GM12864 (cell line): ENCODE data around the gene SEC16A.
"Not testable (repeated sequence)": the region's sequence is repeated elsewhere in the genome, so short reads cannot be mapped to it uniquely, and the experiment has no call there.

Experiments used
- DNase-seq: peaks from one replicate; pipeline ENCODE4 v3.0.0-alpha.2; 2011; ENCODE audit warnings: low read depth
- H3K4me3 ChIP-seq: 2 replicates; pipeline ENCODE4 v1.5.1; 2011; ENCODE audit warnings: mild to moderate bottlenecking, low read depth, low read length, control low read depth
- TF ChIP-seq, protein P1 (sequence below): IDR thresholded peaks from 2 replicates; pipeline ENCODE4 v1.5.1; 2011; ENCODE audit warnings: low read depth, mild to moderate bottlenecking, moderate library complexity, low read length, control low read depth, inconsistent platforms; ENCODE audit errors: missing control alignments

Gene SEC16A

DNA sequence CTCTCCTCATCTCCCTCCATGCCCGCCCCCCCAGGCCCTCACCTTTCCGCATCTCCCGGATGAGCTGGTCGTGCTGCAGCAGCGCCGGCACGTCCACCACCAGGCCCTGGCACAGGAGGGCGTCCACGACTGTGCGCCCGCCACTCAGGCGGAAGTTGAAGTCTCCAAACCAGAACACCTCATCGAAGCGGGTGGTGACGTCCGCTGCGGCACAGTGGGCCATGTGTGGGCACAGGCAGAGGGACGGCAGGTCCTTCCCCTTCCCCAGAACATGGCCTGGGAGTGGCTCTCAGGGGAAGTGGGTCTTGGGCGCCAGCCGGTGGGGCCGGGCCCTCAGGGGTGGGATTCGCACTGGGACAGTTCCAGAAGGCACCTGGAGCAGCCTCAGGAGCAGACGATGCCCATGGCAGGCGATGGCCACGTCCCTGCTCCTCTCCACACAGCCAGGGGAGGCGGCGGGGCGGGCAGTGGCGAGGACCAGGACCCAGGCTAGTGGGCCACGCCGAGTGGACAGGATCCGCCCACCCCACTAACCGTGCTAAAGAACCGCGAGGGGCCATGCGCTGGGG is 51.0 kb downstream of the SEC16A start:
- DNase-seq, result no peak
- TF ChIP-seq, protein P1, sequence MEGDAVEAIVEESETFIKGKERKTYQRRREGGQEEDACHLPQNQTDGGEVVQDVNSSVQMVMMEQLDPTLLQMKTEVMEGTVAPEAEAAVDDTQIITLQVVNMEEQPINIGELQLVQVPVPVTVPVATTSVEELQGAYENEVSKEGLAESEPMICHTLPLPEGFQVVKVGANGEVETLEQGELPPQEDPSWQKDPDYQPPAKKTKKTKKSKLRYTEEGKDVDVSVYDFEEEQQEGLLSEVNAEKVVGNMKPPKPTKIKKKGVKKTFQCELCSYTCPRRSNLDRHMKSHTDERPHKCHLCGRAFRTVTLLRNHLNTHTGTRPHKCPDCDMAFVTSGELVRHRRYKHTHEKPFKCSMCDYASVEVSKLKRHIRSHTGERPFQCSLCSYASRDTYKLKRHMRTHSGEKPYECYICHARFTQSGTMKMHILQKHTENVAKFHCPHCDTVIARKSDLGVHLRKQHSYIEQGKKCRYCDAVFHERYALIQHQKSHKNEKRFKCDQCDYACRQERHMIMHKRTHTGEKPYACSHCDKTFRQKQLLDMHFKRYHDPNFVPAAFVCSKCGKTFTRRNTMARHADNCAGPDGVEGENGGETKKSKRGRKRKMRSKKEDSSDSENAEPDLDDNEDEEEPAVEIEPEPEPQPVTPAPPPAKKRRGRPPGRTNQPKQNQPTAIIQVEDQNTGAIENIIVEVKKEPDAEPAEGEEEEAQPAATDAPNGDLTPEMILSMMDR, result no peak
- H3K4me3 ChIP-seq, result no peak overlapping the region

DNA sequence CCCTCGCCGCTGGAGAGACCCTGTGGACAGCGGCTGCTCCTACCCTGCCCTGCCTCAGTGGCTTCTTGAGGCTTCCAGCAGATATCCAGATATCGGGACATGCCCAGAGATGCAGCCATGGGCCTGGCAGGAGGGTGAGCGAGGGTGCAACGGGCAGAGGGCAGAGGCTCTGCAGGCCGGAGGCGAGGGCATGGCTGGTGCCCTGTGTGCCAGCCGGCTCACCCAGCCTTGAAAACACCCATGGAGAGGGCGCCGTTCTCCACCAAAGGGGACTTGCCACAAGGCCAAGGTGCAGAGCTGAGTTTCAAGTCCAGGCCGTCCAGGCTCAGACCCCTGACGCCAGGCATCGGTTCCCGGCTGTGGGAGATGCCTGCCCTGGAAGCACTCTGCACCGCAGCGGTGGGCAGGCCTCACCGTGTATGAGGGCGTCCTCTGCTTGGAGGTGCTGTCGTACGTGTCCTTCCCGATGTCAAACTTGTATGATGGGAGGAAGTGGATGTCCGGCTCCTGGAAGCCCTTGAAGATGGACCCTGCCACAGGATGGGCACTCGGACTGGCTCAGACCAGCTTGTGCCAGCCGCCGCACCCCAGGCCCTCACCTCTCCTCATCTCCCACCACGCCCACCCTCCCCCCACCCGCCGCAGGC is 52.1 kb downstream of the SEC16A start:
- TF ChIP-seq, protein P1, result no peak
- DNase-seq, result no peak
- no peak overlapping the region for H3K4me3 ChIP-seq

DNA sequence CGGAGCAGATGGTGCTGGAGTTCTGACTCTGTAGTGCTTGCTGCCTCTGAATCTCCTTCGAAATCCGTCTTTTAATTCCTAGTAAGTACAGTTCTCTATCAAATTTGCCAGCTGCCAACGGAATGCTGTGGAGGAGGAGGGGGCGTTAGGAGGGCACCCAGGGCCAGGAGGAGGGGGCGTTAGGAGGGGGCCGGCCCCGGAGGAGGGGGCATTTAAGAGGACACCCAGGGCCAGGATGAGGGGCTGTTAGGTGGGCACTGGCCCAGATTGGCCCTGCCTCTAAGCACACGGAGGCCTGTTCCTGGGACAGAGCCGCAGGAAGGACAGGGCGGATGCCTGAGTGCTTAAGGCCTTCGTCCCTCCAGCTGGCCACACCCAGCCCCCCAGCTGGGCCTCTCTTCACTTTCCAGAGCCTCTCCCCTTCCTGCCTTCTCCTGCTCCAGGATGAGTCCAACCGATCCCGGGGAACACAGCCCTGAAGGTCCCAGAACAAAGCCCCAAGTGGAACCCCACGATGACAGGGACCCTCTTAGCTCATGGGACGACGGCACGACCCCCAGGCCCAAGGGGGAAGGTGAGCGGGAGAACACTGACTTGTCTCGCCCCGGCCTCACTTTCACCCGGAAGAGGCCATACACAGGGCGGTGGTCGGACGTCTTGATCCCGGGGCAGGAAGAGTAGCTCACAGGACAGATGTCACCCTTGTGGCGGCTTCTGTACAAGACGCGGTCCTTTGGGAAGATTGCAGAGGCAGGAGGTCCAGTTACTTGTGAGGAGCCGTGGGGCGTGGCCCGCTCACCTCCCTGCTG is 53.0 kb downstream of the SEC16A start:
- H3K4me3 ChIP-seq, result no peak overlapping the region
- no peak for DNase-seq
- TF ChIP-seq, protein P1, result no peak

DNA sequence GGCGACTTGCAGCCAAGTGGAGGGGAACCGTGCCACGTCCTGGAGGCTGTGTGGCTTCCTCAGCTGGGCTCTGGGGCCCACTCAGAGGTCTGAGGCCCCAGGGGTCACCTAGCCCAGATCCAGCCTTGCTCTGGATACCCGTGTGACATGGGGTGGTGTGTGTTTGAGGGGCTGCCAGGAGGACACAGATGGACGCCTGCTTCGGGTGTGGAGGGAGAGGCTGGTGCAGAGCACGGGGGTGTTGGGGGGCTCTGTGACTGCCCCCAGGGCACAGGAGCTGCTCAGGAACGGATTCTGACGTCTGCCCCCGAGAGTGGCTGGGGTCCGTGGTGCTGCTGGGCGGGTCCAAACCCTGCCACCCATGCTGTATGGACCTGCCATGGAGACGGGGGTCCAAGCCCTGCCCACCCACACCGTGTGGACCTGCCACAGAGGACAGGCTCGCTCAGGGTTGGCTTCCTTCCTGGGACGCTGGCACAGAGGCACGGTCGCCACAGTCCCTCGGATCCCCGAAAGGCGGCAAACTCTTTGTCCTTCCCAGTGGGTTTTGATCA is 53.7 kb downstream of the SEC16A start:
- DNase-seq, result no peak
- H3K4me3 ChIP-seq, result no peak overlapping the region
- TF ChIP-seq, protein P1, result no peak

DNA sequence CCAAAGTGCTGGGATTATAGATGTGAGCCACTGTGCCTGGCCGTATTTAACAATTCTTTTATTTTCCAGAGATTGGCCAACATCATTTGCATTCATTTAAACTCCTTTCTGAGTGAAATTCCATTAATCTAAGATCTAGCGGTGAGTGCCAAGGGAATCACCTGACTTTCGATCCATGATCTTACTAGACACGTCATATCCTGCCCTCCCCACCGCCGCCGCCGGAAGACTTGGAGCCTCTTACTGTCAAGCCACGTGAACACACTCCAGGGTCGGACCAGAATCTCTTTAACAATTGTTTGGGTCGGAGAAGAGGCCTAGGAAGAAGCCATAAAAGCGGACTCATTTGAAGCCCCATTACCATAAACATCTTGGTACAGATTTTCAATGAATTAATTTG is 56.1 kb downstream of the SEC16A start:
- DNase-seq, result no peak
- TF ChIP-seq, protein P1, result no peak
- H3K4me3 ChIP-seq, result no peak overlapping the region

DNA sequence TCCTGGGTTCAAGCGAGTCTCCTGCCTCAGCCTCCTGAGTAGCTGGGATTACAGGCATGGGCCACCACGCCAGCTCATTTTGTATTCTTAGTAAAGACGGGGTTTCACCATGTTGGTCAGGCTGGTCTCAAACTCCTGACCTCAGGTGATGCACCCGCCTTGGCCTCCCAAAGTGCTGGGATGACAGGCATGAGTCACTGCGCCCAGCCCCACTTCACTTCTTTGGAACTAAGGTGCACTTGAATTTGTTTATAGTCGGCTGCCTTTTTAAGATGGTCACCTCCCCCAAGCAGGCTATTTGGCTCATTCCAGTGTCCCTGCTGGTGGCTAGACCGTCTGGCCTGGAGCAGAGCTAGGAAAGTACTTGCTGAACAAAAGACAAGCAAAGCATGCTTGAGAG is 57.5 kb downstream of the SEC16A start:
- DNase-seq, H3K4me3 ChIP-seq: not testable (repeated sequence)

DNA sequence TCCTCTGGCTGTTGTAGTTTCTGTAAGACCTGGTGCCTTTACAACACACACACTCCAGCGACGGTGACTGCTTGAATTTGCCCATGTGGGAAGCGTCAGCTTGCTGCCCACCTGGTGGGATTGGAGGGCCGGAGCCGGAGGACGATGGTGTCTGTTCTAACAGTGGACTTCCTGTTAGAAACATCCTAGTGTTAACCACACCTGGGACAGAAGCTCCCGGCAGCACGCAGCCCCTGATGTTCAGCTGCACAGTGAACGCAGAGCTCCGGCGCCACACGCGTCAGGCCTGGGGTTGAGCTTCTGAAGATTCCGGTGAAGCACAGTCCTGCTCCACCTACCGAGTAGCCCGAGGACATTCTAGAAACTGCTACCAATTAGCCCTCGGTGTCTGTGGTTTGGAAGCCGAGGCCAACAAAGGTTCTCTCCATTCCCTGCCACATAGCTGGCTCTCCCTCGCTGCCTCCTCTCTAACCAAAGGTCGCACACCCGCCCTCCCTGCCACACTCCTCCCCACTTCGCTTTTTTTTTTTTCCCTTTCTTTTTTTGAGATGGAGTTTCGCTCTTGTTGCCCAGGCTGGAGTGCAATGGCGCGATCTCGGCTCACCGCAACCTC is 58.0 kb downstream of the SEC16A start:
- H3K4me3 ChIP-seq, result no peak overlapping the region
- TF ChIP-seq, protein P1, result no peak
- no peak for DNase-seq
